Esophagus muscularis mucosa (tissue), 4 donors: ENCODE measurements around the gene LRP6.

Experiments used
- EP300 ChIP-seq: sonication (generic); formaldehyde crosslinking; IDR thresholded peaks from one replicate; pipeline ENCODE4 v1.6.1; 2017; ENCODE audit warnings: antibody characterized with exemption
- POLR2A ChIP-seq: fragments of 450-650 bp; IDR thresholded peaks from one replicate; pipeline ENCODE4 v1.6.1; 2017; ENCODE audit warnings: antibody characterized with exemption, moderate library complexity, mild to moderate bottlenecking, low read depth
- POLR2AphosphoS5 ChIP-seq, 2 donors: sonication (generic); formaldehyde crosslinking; IDR thresholded peaks; one replicate each; pipeline ENCODE4 v1.6.1; 2017; ENCODE audit warnings: antibody characterized with exemption in 2 of 2
- TF ChIP-seq, protein P1 (sequence below), 3 experiments: fragments of 200-600 bp in 2 of 3; fragments of 450-650 bp in 1 of 3; sonication (generic) in 2 of 3; IDR thresholded peaks; one replicate each; pipeline ENCODE4 v1.5.1; 2017 to 2019; ENCODE audit warnings: antibody characterized with exemption in 3 of 3, mild to moderate bottlenecking in 2 of 3, moderate library complexity in 1 of 3

DNA sequence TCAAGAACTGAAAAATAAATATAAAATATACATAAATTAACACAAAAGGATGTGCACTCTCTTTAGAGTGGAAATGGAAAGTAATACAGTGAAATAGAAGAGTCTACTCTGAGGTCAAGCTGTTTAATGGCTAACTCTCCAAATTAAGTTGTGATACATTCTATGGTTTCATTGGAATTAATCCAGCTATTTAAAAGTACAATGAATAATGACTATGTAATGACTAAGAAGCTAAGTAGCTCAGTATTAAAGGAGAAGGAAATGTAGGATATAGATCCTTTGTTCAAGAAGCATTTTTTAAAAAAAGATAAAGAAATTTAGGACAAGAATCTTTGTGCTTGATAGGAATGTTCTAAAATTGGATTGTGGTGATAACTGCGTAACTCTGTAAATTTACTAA is 85.3 kb downstream of the LRP6 start:
- TF ChIP-seq, protein P1, sequence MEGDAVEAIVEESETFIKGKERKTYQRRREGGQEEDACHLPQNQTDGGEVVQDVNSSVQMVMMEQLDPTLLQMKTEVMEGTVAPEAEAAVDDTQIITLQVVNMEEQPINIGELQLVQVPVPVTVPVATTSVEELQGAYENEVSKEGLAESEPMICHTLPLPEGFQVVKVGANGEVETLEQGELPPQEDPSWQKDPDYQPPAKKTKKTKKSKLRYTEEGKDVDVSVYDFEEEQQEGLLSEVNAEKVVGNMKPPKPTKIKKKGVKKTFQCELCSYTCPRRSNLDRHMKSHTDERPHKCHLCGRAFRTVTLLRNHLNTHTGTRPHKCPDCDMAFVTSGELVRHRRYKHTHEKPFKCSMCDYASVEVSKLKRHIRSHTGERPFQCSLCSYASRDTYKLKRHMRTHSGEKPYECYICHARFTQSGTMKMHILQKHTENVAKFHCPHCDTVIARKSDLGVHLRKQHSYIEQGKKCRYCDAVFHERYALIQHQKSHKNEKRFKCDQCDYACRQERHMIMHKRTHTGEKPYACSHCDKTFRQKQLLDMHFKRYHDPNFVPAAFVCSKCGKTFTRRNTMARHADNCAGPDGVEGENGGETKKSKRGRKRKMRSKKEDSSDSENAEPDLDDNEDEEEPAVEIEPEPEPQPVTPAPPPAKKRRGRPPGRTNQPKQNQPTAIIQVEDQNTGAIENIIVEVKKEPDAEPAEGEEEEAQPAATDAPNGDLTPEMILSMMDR (IDR thresholded peaks at IDR 0.05), result no peak
- TF ChIP-seq POLR2AphosphoS5 (IDR thresholded peaks at IDR 0.05) (no peak), POLR2A (no peak), EP300 (no peak)
